Smooth muscle cell of the brain vasculature (primary cell): Measurements from ENCODE around the gene CHST14.

Source experiments
- DNase-seq: peaks from one replicate; pipeline ENCODE4 v3.0.0-alpha.2; 2012; ENCODE audit warnings: low read depth, low spot score

The CHST14 gene

GRCh38 chr15:40489274-40490175 lies 18.7 kb downstream of the CHST14 start:
- DNase-seq: no peak

GRCh38 chr15:40493089-40493840 lies 22.5 kb downstream of the CHST14 start:
- DNase-seq: no peak

DNA sequence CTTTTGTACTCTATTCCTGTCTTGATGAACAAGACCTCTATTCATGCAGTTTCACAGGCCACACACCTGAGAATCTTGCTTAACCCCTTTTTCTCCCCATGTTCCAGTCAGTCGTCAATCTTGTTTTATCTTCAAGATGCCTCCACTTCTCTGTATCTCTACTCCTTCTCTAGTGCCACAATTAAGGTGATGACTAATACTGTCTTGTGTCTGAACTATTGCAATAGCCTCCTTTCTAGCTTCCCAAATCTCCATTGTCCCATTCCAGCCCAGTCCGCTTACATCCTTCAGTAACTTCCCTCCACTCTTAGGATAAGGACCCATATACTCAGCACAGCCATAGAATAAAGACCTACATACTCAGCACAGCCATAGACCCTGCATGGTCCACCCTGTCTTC lies 24.7 kb downstream of the CHST14 start:
- no peak for DNase-seq

- no peak for DNase-seq
Observed at GRCh38 chr15:40498418-40498817, 27.6 kb downstream of the CHST14 start.

GRCh38 chr15:40498891-40499290 lies 28.1 kb downstream of the CHST14 start:
- no peak for DNase-seq

DNA sequence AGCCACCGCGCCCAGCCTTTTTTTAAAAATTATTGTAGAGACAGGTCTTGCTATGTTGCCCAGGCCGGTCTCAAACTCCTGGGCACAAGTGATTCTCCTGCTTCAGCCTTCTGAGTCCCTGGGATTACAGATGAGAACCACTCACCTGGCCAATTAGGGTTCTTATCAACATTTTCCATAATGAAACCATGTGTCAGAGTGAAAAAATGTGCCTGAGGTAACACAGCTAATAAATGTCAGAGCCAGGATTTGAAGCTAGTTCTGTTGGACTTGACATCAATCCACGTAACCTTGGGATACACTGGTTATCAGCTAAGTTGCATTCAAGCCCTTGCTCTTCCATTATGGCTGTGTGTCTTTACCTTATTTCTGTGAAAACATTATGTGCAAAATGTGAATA lies 29.1 kb downstream of the CHST14 start:
- DNase-seq: no peak

GRCh38 chr15:40500568-40501330 lies 30.0 kb downstream of the CHST14 start:
- DNase-seq: no peak

- no peak for DNase-seq
Observed at GRCh38 chr15:40501487-40501886, 30.7 kb downstream of the CHST14 start.

GRCh38 chr15:40506964-40507571 lies 36.3 kb downstream of the CHST14 start:
- peak; percentile 35 for DNase-seq

DNA sequence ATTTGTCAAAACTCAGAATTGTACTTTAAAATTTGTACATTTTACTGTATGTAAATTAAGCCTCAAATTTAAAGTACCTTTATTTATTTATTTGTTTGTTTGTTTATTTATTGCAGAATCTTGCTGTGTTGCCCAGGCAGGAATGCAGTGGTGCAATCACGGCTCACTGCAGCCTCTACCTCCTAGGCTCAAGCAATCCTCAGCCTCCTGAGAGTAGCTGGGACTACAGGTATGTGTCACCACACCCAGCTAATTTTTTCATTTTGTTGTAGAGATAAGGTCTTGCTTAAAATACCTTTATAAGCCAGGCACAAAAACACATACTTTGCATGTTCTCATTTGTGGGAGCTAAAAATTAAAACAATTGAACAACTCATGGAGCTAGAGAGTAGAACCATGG lies 37.4 kb downstream of the CHST14 start:
- DNase-seq: no peak

GRCh38 chr15:40510201-40510600 lies 39.4 kb downstream of the CHST14 start:
- no peak for DNase-seq

- no peak for DNase-seq
Observed at GRCh38 chr15:40511093-40511471, 40.3 kb downstream of the CHST14 start.

DNA sequence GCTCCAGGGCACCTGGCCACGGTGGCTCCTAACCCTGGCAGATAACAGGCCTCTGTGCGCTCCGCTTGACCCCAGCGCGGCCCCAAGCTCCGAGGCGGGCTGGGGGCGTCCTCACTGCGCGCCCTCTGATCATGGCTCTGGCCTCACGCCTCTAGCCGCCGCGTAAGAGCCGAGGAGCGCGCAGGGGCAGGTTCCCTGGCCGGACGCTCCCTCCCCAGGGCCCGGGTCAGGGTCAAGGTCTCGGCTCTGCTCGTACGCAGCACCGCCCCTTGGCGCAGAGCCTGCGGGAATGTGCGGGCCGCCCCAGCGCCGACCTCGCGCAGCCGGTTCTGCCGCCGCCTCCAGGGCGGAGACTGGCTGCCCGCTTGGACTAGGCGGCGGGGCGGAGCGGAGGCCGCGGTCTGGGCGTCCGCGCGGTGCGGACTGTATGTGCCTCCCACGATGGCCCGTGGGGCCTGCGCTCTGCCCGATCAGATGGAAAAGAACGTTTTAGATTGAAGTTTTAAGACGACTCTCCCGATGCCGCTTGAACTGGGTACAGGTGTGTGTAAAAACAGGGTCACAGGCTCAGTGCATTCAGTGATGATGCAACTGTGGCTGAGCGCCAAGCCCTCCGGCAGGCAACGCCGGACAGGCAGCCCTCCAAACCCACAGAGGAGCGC lies 40.8 kb downstream of the CHST14 start:
- no peak for DNase-seq

DNA sequence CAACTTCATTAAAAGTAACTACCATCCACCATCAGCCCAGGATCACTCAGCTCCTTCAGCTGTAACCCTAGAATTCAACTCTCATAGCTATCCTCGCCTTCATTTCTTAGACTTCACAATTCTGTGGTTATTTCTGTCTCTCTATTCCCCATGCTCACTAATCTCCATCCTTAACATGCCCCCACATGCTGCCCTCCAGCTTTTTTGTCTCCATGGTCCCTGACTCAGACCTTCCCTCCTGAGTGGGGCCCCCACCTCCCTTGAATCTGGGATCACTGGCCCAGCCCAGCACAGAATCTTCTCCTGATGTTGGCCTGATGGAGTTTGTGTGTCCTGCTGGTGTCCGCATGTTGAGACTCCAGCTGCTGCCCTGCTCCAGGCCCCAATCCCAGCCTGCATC lies 41.7 kb downstream of the CHST14 start:
- DNase-seq: no peak

DNA sequence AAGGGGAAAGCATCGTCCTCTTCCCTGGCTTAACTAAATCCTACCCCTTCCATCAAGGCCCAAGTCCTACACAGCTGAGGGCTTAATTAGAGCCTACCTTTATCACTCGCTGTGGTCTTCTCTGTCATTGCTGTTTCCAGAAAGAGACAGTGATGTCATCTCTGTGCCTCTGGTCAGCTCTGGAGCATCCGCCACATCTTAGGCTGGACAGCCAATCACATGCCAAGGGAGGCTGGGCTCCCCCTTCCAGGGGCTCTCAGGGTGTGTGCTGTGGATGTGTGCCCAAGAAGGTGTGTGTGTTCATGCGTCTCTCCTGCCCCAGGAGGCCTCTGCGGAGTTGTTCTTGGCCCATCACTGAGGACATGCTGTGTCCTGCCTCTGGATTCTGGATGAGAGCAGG lies 42.8 kb downstream of the CHST14 start:
- no peak for DNase-seq

GRCh38 chr15:40516322-40516721 lies 45.5 kb downstream of the CHST14 start:
- DNase-seq: no peak
